Cardiac septum (tissue), 1 donor: ENCODE results near the gene TOP2B. TPM values are rescaled to one million over a fixed set of nuclear protein-coding genes. Genes with fewer than 3 reads are reported as not detected.

Experiments used
- DNase-seq: peaks from one replicate; pipeline ENCODE4 v3.0.0-alpha.2; 2020; ENCODE audit warnings: low spot score
- intact Hi-C: fragments of 100-400 bp; cut with DNase I; formaldehyde crosslinking; loops from one replicate; pipeline ENCODE4 v1.14.0; 2022
- total RNA-seq: library from RNA; stranded (reverse); fragmentation: NEBNext Ultra II Directional; extraction: Animal tissue kit (Norgen Biotek cat#: 25700); gene quantifications from one replicate; pipeline ENCODE4 v1.2.1, GENCODE V29; 2021
- donor health status: DM: no; HTN: no; CAD: no.

The TOP2B gene
- total RNA-seq, 1 donor from 2014 or later, result 108 TPM

- intact Hi-C loops, result no loop called here
- DNase-seq, result no peak
Measured at GRCh38 chr3:25587526-25587925, 77.2 kb downstream of the TOP2B start.

GRCh38 chr3:25587094-25587493 lies 77.6 kb downstream of the TOP2B start:
- no peak for DNase-seq
- intact Hi-C loops, result no loop called here

- intact Hi-C loops, result no loop called here
- DNase-seq, result peak; percentile 72
Measured at GRCh38 chr3:25586553-25586952, 78.2 kb downstream of the TOP2B start.

DNA sequence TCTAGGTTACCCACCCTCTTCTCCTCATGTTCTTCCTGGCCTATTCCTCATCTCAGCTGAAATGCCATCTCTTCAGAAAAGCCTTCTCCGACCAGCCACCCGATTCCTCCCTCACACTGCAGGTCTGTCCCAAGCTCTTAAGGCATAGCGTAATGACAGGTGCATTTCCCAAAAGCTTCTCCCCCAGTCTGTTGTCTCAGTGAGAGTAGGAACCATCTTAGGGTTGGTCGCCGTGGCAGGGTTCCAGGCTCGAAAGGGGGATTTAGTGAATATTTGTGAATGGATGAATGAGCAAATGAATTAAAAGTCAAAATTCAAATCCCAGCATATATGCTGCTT lies 78.6 kb downstream of the TOP2B start:
- DNase-seq, result no peak
- intact Hi-C loops, result no loop called here

DNA sequence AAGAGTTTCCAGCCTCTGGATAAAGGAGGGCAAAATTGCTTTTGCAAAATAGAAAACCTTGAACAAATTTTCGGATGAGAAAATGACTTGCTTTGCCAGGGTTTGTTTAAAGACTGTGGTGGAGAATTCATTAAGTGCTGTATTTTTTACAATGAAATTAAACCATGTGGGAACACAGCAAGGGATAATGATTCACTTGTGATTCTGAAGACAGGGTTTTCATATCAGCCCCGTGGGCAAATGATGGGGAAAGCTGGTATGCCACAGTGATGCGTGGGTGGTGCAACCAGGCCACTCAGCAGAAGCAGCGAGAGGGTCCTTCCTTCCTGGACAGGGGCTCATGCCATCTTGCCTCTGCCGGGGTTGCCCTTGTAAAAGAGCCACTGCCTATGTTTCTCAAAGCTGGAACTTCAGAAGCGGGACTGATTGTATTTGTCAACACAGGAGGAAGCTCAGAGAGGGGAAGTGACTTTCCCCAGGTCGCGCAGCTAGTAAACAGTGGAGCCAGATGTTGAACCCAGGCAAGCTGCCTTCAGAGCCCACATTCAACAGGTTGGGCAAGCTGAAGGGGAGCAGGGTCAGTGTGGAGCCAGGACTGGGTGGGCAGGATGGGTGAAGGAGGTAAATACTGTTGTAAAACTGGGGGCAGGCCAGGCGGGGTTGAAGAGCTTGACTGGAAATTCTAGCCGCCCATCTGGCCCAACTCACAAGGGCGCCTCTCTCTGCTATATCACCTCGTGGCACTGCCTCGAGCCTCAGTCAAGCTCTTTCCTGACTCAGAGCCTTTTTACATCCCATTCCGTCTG lies 79.1 kb downstream of the TOP2B start:
- intact Hi-C loops, result no loop called here
- DNase-seq, result peak; percentile 58

DNA sequence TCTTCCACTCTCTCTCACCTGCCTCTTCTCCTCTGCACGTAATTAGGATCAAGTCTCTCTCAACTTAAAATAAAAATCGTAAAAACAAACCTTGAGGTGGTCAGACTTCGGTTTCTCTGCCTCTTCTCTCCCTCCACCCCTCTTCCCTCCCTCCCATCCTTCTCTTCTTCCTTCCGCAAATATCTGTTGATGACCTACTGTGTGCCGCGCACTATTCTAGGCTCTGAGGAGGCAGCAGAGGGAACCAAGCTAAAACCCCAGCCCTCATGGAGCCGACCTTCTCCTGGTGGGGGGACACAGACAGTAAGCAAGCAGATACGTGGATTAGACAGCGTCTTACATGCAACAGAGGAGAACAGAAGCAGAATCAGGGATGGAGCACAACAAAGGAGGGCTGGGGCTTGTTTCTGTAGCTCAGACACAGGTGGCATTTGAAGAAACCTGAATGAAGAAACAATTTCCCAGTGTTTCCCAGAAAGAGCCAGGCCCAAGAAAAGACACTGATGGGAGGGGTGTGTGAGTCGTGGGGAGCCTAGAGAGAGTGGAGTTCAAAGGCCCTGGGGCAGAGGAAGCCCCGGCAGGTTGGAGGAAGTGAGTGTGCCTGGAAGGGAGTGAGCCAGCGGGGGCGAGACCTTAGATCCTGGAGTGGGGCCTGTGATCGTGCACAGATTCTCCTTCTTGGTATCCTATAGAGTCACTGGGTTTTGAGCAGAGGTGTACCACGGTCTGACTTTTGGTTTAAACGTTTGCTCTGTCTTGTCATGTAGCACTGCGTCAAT lies 80.5 kb downstream of the TOP2B start:
- intact Hi-C loops, result no loop called here
- DNase-seq, result peak; percentile 47

- intact Hi-C loops, result no loop called here
Measured at GRCh38 chr3:25583343-25583742, 81.4 kb downstream of the TOP2B start.

GRCh38 chr3:25582242-25582641 lies 82.5 kb downstream of the TOP2B start:
- DNase-seq, result peak; percentile 24
- intact Hi-C loops, result no loop called here

More at GRCh38 chr3:25583343-25583742, 81.4 kb downstream of the TOP2B start:
- DNase-seq, result peak; percentile 63

GRCh38 chr3:25581823-25582222 lies 82.9 kb downstream of the TOP2B start:
- peak; percentile 17 for DNase-seq
- intact Hi-C loops, result no loop called here

GRCh38 chr3:25581335-25581734 lies 83.4 kb downstream of the TOP2B start:
- intact Hi-C loops, result no loop called here

GRCh38 chr3:25580534-25580933 lies 84.2 kb downstream of the TOP2B start:
- intact Hi-C loops, result no loop called here
- peak; percentile 33 for DNase-seq

More at GRCh38 chr3:25581335-25581734, 83.4 kb downstream of the TOP2B start:
- DNase-seq, result peak; percentile 39

DNA sequence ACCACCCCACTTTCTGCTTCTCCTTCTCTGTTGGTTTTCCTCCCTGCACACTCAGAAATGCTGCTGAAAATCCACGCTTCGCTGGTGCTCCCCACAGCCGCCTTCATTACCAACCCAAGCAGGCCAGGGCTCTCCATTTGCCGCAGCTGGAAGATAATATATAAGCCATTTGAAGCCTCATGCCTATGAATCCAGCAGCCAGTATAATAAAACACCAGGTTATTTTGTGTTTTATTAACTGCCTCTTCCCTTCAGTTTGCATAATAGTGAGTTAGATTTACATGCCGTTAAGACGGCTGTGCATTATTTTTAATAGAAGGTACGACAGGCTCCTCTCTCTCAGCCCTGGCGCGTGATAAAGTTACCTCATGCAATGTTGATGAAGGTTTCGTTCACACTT lies 86.6 kb downstream of the TOP2B start:
- intact Hi-C loops, result no loop called here
- peak; percentile 33 for DNase-seq

GRCh38 chr3:25576831-25577454 lies 87.8 kb downstream of the TOP2B start:
- DNase-seq, result peak; percentile 58
- intact Hi-C loops, result no loop called here

GRCh38 chr3:25576146-25576545 lies 88.6 kb downstream of the TOP2B start:
- DNase-seq, result peak; percentile 62
- intact Hi-C loops, result no loop called here

DNA sequence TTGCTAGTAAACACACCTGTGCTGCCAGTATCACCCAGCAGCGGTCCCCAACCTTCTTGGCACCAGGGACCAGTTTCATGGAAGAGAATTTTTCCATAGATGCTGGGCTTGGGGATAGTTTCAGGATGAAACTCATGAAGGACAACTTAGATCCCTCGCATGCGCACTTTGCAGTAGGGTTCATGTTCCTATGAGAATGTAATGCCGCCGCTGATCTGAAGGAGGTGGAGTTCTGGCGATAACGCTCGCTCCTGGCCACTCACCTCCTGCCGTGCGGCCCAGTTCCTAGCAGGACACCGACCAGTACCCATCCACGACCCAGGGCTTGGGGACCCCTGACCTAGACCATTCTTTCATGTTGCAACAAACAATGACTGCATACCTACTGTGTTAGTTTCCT lies 89.7 kb downstream of the TOP2B start:
- intact Hi-C loops, result no loop called here
- DNase-seq, result peak; percentile 58

- intact Hi-C loops, result loop anchor here (5.0 kb wide), 1 partner anchor 52 kb away; no protein-coding TSS in a partner anchor
- peak; percentile 29 for DNase-seq
Measured at GRCh38 chr3:25574172-25574765, 90.4 kb downstream of the TOP2B start.

DNA sequence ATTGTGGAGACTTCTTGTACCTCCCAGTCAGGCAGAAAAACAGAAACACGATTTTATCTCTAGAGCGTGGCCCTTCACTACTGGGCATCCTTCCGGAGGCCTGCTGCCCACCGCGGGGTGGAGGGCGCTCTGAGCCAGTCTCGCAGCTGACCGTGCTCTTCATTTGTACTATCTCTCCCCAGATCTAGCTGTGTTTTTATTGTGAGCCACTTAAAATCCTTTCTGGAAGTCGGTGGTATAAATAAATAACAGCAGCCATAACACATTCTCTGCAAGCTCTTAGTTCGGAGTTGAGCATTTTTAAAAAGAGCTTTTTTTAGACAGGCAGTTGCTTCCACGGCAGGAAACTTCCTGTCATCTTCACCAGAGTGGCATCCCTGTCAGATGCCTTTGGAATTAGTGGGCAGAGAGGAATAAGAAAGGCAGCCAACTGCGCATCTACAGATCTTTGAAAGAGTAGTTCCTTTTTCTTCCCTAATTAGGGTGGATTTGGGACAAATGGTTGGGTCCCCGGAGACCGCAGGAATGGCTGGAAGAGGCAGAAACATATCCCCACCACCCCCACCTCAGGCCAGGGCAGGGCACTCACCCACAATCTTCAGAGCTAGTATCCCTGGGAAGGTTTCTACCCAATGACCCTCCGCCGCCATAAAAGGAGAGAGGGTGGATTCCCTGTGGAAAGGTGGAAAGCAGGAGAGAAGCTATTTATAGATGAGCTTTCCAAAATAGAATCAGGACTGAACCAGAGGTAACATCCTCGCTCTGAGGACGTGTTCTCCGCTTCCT lies 91.1 kb downstream of the TOP2B start:
- intact Hi-C loops, result loop anchor here (5.0 kb wide), 1 partner anchor 51 kb away; no protein-coding TSS in a partner anchor
- peak; percentile 70 for DNase-seq

DNA sequence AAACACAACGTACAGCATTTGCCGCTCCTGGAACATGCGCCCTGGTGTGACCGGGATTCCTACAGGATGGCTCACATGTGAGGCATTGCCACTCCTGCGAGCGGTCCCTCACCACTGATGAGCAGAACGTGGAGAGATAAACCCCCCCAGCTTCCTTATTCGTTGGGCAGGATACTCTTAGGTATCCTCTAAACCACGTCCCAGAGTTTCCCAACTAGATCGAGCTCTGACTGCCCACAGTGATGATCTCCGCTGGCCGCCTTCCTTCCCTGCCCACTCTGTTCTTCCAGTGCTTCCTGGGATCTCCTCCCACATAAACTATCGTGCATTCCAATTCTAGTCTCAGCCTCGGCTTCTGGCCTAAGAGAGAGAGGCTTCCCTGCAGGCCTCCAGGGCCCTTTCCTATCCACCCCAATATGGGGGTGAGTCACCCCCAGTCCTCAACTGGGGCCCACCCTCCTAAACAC lies 91.8 kb downstream of the TOP2B start:
- peak; percentile 72 for DNase-seq
- intact Hi-C loops, result loop anchor here (5.0 kb wide), 1 partner anchor 51 kb away; no protein-coding TSS in a partner anchor

GRCh38 chr3:25572336-25572735 lies 92.4 kb downstream of the TOP2B start:
- no peak for DNase-seq
- intact Hi-C loops, result loop anchor here (5.0 kb wide), 1 partner anchor 50 kb away; no protein-coding TSS in a partner anchor
